Measurements from ENCODE around the gene LY6G5B.

DNA sequence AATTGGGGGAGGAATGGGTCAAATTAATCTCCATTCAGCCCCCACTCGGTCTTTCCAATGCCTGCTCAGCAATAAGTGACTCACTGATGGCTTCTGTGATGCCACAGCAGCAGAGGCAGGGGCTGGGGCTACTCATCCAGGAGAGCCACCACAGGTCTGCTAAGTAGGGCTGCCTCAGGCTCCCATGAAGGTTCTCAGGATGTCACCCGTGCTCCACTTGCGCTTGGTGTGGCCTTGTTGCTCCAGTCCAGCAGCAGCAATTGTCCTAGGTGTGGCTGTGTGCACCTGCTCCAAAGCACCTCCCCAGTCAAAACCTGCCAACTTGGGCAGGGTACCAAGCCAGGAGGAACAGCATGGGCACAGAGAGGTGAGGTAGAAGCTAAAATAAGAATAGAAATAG, 52.4 kb downstream of the LY6G5B start:
- TF ChIP-seq POLR2AphosphoS5 (IDR thresholded peaks at IDR 0.05; ENCODE audit: insufficient read depth, low read depth, low read length) (no peak), POLR2A (IDR thresholded peaks at IDR 0.05; ENCODE audit: low read depth, low read length) (no peak)
- TF ChIP-seq, protein P1, sequence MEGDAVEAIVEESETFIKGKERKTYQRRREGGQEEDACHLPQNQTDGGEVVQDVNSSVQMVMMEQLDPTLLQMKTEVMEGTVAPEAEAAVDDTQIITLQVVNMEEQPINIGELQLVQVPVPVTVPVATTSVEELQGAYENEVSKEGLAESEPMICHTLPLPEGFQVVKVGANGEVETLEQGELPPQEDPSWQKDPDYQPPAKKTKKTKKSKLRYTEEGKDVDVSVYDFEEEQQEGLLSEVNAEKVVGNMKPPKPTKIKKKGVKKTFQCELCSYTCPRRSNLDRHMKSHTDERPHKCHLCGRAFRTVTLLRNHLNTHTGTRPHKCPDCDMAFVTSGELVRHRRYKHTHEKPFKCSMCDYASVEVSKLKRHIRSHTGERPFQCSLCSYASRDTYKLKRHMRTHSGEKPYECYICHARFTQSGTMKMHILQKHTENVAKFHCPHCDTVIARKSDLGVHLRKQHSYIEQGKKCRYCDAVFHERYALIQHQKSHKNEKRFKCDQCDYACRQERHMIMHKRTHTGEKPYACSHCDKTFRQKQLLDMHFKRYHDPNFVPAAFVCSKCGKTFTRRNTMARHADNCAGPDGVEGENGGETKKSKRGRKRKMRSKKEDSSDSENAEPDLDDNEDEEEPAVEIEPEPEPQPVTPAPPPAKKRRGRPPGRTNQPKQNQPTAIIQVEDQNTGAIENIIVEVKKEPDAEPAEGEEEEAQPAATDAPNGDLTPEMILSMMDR (IDR thresholded peaks at IDR 0.05; ENCODE audit: extremely low read depth in 1 of 2, insufficient read depth in 1 of 2, low read depth in 1 of 2, low read length in 2 of 2): no peak
